Effector memory CD4-positive, alpha-beta T cell (primary cell): ENCODE data around the gene NDUFS4.
"Not testable (repeated sequence)": the region's sequence is repeated elsewhere in the genome, so short reads cannot be mapped to it uniquely, and the experiment has no call there.

Experiments used
- DNase-seq, 3 donors: peaks; one replicate each; pipeline ENCODE4 v3.0.0-alpha.2; 2020
- H3K27ac ChIP-seq: 2 replicates; pipeline ENCODE4 v1.7.0; 2013; ENCODE audit warnings: mild to moderate bottlenecking, low read length, moderate library complexity; ENCODE audit not compliant: insufficient read depth, poor library complexity, severe bottlenecking
- H3K27me3 ChIP-seq: replicated peaks from 2 replicates; pipeline ENCODE4 v1.7.0; 2013; ENCODE audit warnings: mild to moderate bottlenecking, low read length; ENCODE audit not compliant: insufficient read depth, control insufficient read depth, poor library complexity, severe bottlenecking
- H3K36me3 ChIP-seq: 2 replicates; pipeline ENCODE4 v1.7.0; 2013; ENCODE audit warnings: mild to moderate bottlenecking, low read length, moderate library complexity; ENCODE audit not compliant: control insufficient read depth, insufficient read depth
- H3K4me1 ChIP-seq: 2 replicates; pipeline ENCODE4 v1.7.0; 2013; ENCODE audit warnings: low read length, mild to moderate bottlenecking; ENCODE audit not compliant: control insufficient read depth, insufficient read depth, poor library complexity, severe bottlenecking
- H3K4me3 ChIP-seq: 2 replicates; pipeline ENCODE4 v1.7.0; 2013; ENCODE audit warnings: low read length, low read depth, mild to moderate bottlenecking; ENCODE audit not compliant: insufficient read depth, poor library complexity, severe bottlenecking
- H3K9me3 ChIP-seq: 2 replicates; pipeline ENCODE4 v1.7.0; 2013; ENCODE audit warnings: mild to moderate bottlenecking, low read length, moderate library complexity; ENCODE audit not compliant: control insufficient read depth
- total RNA-seq, 3 donors: gene quantifications; one replicate each; lab custom pipeline; 2026; lab: John Stamatoyannopoulos, UW

NDUFS4 gene
- 12.0 to 15.2 (median 12.0) reads per million in 3 donors for total RNA-seq

GRCh38 chr5:53560506-53561191, at the start of gene NDUFS4:
TSS of gene NDUFS4 (plus strand) at chr5:53560639. CDS start at chr5:53560663, 24 bp downstream.
- Histone ChIP-seq H3K4me1 (peaks cover 9% of the 10 kb centered on the region), H3K27me3 (no peaks in the 10 kb centered on the region), H3K36me3 (peaks cover 3% of the 10 kb centered on the region), H3K27ac (peak within 1 kb of the TSS; percentile 62), H3K4me3 (peak within 1 kb of the TSS; percentile 97), H3K9me3 (no peaks in the 10 kb centered on the region)
- DNase-seq = peak; percentile 34 to 49 (median 39)

GRCh38 chr5:53512539-53512938, 47.9 kb upstream of the NDUFS4 start:
- Histone ChIP-seq H3K9me3 (no peaks in the 10 kb centered on the region), H3K4me3 (no peak overlapping the region), H3K4me1 (no peaks in the 10 kb centered on the region), H3K36me3 (no peaks in the 10 kb centered on the region), H3K27ac (no peak overlapping the region), H3K27me3 (no peaks in the 10 kb centered on the region)
- no peak for DNase-seq

DNA sequence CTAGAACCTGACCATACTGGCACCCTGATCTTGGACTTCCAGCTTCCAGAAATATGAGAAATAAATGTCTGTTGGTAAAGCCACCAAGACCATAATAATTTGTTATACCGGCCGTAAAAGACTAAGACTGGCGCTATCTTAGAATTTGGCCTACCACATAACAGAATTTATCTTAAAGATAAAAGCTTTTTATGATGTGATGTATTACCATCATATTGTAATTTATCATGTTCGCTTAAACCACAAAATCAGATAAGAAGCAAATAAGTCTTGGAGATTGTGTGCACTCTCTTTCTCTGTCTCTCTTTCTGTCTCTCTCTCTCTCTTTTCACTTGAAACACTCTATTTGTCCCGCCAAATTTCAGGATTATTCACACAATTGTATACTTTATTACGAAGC, 44.5 kb upstream of the NDUFS4 start:
- Histone ChIP-seq H3K36me3 (no peaks in the 10 kb centered on the region), H3K27me3 (no peaks in the 10 kb centered on the region), H3K27ac (no peak overlapping the region), H3K4me1 (no peaks in the 10 kb centered on the region), H3K9me3 (no peaks in the 10 kb centered on the region), H3K4me3 (no peak overlapping the region)
- no peak for DNase-seq

GRCh38 chr5:53520813-53521212, 39.6 kb upstream of the NDUFS4 start:
- H3K27me3 ChIP-seq = no peaks in the 10 kb centered on the region
- H3K27ac ChIP-seq = no peak overlapping the region
- DNase-seq = no peak
- no peaks in the 10 kb centered on the region for H3K9me3 ChIP-seq
- H3K36me3 ChIP-seq = no peaks in the 10 kb centered on the region
- no peaks in the 10 kb centered on the region for H3K4me1 ChIP-seq
- no peak overlapping the region for H3K4me3 ChIP-seq

GRCh38 chr5:53537711-53538110, 22.7 kb upstream of the NDUFS4 start:
- no peak for DNase-seq
- no peak overlapping the region for H3K27ac ChIP-seq
- no peaks in the 10 kb centered on the region for H3K9me3 ChIP-seq
- H3K4me1 ChIP-seq = no peaks in the 10 kb centered on the region
- no peak overlapping the region for H3K4me3 ChIP-seq
- H3K27me3 ChIP-seq = no peaks in the 10 kb centered on the region
- no peaks in the 10 kb centered on the region for H3K36me3 ChIP-seq

DNA sequence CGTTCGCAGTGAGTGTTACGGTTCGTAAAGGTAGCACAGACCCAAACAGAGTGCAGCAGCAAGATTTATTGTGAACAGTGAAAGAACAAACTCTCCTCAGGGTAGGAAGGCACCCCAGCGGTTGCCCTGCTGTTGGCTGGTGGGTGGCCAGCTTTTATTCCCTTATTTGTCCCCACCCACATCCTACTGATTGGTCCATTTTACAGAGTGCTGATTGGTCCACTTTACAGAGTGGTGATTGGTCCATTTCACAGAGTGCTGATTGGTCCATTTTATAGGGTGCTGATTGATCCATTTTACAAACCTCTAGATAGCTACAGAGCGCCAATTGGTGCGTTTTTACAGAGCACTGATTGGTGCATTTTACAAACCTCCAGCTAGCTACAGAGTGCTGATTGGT, 19.7 kb upstream of the NDUFS4 start:
- H3K9me3 ChIP-seq, DNase-seq, H3K4me3 ChIP-seq: not testable (repeated sequence)

GRCh38 chr5:53541859-53542258, 18.6 kb upstream of the NDUFS4 start:
- no peaks in the 10 kb centered on the region for H3K36me3 ChIP-seq
- H3K27ac ChIP-seq = no peak overlapping the region
- H3K4me3 ChIP-seq = no peak overlapping the region
- H3K9me3 ChIP-seq = no peaks in the 10 kb centered on the region
- no peak for DNase-seq
- H3K27me3 ChIP-seq = no peaks in the 10 kb centered on the region
- H3K4me1 ChIP-seq = no peaks in the 10 kb centered on the region

More for the DNA sequence above, 19.7 kb upstream of the NDUFS4 start:
- H3K4me1 ChIP-seq, H3K27ac ChIP-seq, H3K27me3 ChIP-seq, H3K36me3 ChIP-seq: not testable (repeated sequence)

GRCh38 chr5:53542926-53543325, 17.5 kb upstream of the NDUFS4 start:
- Histone ChIP-seq H3K27ac (no peak overlapping the region), H3K4me1 (no peaks in the 10 kb centered on the region), H3K9me3 (no peaks in the 10 kb centered on the region), H3K36me3 (no peaks in the 10 kb centered on the region), H3K27me3 (no peaks in the 10 kb centered on the region), H3K4me3 (no peak overlapping the region)
- no peak for DNase-seq

DNA sequence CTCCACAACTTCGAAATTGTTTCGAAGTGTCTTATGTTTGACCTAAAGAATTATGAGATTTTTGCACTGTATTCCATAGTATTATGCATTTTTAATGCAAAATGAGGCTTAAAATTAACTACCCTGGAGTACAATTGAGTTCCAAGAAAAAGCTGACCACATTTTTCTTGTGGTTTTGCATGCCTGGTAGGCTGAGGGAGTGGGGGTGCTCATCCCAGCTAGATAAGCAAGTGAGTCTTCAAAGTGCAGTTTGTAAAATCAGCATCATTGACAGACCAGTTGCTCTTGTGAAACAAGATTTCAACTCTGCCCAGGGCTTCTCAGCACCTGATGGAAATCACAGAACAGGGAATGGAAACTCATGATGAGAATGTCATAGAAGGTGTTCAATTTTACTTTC, 17.0 kb upstream of the NDUFS4 start:
- DNase-seq = no peak
- Histone ChIP-seq H3K27me3 (no peaks in the 10 kb centered on the region), H3K36me3 (no peaks in the 10 kb centered on the region), H3K9me3 (no peaks in the 10 kb centered on the region), H3K4me1 (no peaks in the 10 kb centered on the region), H3K4me3 (no peak overlapping the region), H3K27ac (no peak overlapping the region)

GRCh38 chr5:53545744-53546143, 14.7 kb upstream of the NDUFS4 start:
- no peaks in the 10 kb centered on the region for H3K4me1 ChIP-seq
- DNase-seq = no peak
- H3K27ac ChIP-seq = no peak overlapping the region
- no peaks in the 10 kb centered on the region for H3K36me3 ChIP-seq
- no peak overlapping the region for H3K4me3 ChIP-seq
- H3K9me3 ChIP-seq = no peaks in the 10 kb centered on the region
- H3K27me3 ChIP-seq = no peaks in the 10 kb centered on the region
